Endothelial cell of umbilical vein (primary cell): ENCODE results near the gene ACP2. TPM values are rescaled to one million over a fixed set of nuclear protein-coding genes. Genes with fewer than 3 reads are reported as not detected.

Experiments
- BruUV-seq: library from RNA; stranded (reverse); fragments of 400-500 nt; replicated peaks from 2 replicates; lab custom pipeline; 2021; lab: Mats Ljungman, UMichigan
- CTCF ChIA-PET: fragments of 300-600, 350-600 bp; sonication (Branson Sonifier 250); formaldehyde crosslinking; loops from one replicate; lab custom pipeline; 2021; ENCODE audit warnings: antibody characterized with exemption, inconsistent platforms; lab: Charles Lee
- POLR2A ChIA-PET: fragments of 300-600, 350-600 bp; sonication (Branson Sonifier 250); formaldehyde crosslinking; loops from one replicate; lab custom pipeline; 2021; ENCODE audit warnings: antibody characterized with exemption, inconsistent platforms; lab: Charles Lee
- DNase-seq: peaks from one replicate; pipeline ENCODE4 v3.0.0-alpha.2; 2011; ENCODE audit warnings: low read depth, low spot score
- FAIRE-seq: peaks from 2 replicates; lab custom pipeline; 2011; peaks lifted over from hg19 to GRCh38; lab: Jason Lieb, UNC
- H2AFZ ChIP-seq: 2 replicates; pipeline ENCODE4 v1.6.0; 2012; ENCODE audit warnings: low read depth, low read length, control low read depth, inconsistent platforms
- H3K27ac ChIP-seq: 2 replicates; pipeline ENCODE4 v1.5.1; 2011; ENCODE audit warnings: low read depth, mild to moderate bottlenecking, control low read depth, low read length, moderate library complexity; ENCODE audit not compliant: insufficient read depth
- H3K27me3 ChIP-seq, 2 experiments: 2 replicates each; pipeline versions ENCODE4 v1.6.0 to v1.6.1; 2011; ENCODE audit warnings: low read length in 2 of 2, mixed read lengths in 1 of 2; ENCODE audit not compliant: control insufficient read depth in 2 of 2, insufficient read depth in 2 of 2
- H3K36me3 ChIP-seq, 2 experiments: 2 replicates in 1 of 2; 3 replicates in 1 of 2; pipeline ENCODE4 v1.5.1; 2011; ENCODE audit warnings: low read length in 2 of 2, mild to moderate bottlenecking in 1 of 2, moderate library complexity in 1 of 2; ENCODE audit not compliant: control insufficient read depth in 2 of 2, insufficient read depth in 2 of 2; ENCODE audit errors: extremely low read depth in 1 of 2
- H3K4me1 ChIP-seq: 3 replicates; pipeline ENCODE4 v1.5.1; 2011; ENCODE audit warnings: mild to moderate bottlenecking, low read length; ENCODE audit not compliant: control insufficient read depth, insufficient read depth; ENCODE audit errors: extremely low read depth
- H3K4me2 ChIP-seq: 2 replicates; pipeline ENCODE4 v1.6.1; 2011; ENCODE audit warnings: low read length, control low read depth, mixed read lengths; ENCODE audit not compliant: insufficient read depth
- H3K4me3 ChIP-seq, 3 experiments: fragments of 200-600 bp in 1 of 3; sonication (generic), shearing (Covaris generic) in 1 of 3; replicated peaks in 1 of 3; 2 replicates each; pipeline ENCODE4 v1.5.1; 2011 to 2016; ENCODE audit warnings: control low read depth in 3 of 3, low read length in 3 of 3, mild to moderate bottlenecking in 2 of 3, inconsistent platforms in 1 of 3, low read depth in 1 of 3, moderate library complexity in 1 of 3; ENCODE audit not compliant: insufficient read depth in 1 of 3
- H3K79me2 ChIP-seq: 2 replicates; pipeline ENCODE4 v1.6.0; 2012; ENCODE audit warnings: low read length, inconsistent platforms; ENCODE audit not compliant: control insufficient read depth, insufficient read depth
- H3K9ac ChIP-seq: replicated peaks from 2 replicates; pipeline ENCODE3; 2011; ENCODE audit warnings: low read length, control low read depth; ENCODE audit not compliant: insufficient read depth; ENCODE audit errors: extremely low read depth
- H3K9me1 ChIP-seq: replicated peaks from 3 replicates; pipeline ENCODE4 v1.6.0; 2011; ENCODE audit warnings: mild to moderate bottlenecking, low read length; ENCODE audit not compliant: control insufficient read depth, insufficient read depth; ENCODE audit errors: extremely low read depth
- H3K9me3 ChIP-seq: replicated peaks from 2 replicates; pipeline ENCODE4 v1.5.1; 2012; ENCODE audit warnings: low read length, inconsistent platforms; ENCODE audit not compliant: control insufficient read depth, insufficient read depth
- H4K20me1 ChIP-seq: replicated peaks from 2 replicates; pipeline ENCODE3; 2011; ENCODE audit warnings: mild to moderate bottlenecking, low read length; ENCODE audit not compliant: control insufficient read depth, insufficient read depth; ENCODE audit errors: extremely low read depth
- CTCF ChIP-seq, 2 donors: IDR thresholded peaks; 1 replicate in 1 of 2; 2 replicates in 1 of 2; pipeline ENCODE4 v1.5.1; 2011; ENCODE audit warnings: low read length in 2 of 2, mild to moderate bottlenecking in 2 of 2, moderate library complexity in 2 of 2, control low read depth in 1 of 2, inconsistent platforms in 1 of 2, low read depth in 1 of 2; ENCODE audit not compliant: insufficient read depth in 1 of 2; ENCODE audit errors: extremely low read depth in 1 of 2
- FOS ChIP-seq: IDR thresholded peaks from 2 replicates; pipeline ENCODE4 v1.6.1; 2011; ENCODE audit warnings: mild to moderate bottlenecking, low read length, moderate library complexity, borderline replicate concordance; ENCODE audit not compliant: insufficient read depth
- GATA2 ChIP-seq: IDR thresholded peaks from 2 replicates; pipeline ENCODE4 v1.7.0; 2011; ENCODE audit warnings: low read depth, mild to moderate bottlenecking, moderate library complexity, mixed read lengths, low read length; ENCODE audit not compliant: insufficient read length, insufficient read depth
- JUN ChIP-seq: IDR thresholded peaks from 2 replicates; pipeline ENCODE4 v1.6.1; 2011; ENCODE audit warnings: borderline replicate concordance, low read depth; ENCODE audit not compliant: insufficient read length, insufficient read depth
- MYC ChIP-seq: IDR thresholded peaks from one replicate; pipeline ENCODE4 v1.6.1; 2011; ENCODE audit warnings: mild to moderate bottlenecking, low read depth, low read length
- POLR2A ChIP-seq: IDR thresholded peaks from 2 replicates; pipeline ENCODE4 v1.6.1; 2012; ENCODE audit warnings: low read depth, mild to moderate bottlenecking, control low read depth, low read length
- dilution Hi-C: fragments of 300-500 bp; cut with MboI; formaldehyde crosslinking; loops from one replicate; pipeline ENCODE4 v1.15.0; 2019; ENCODE audit warnings: low sequenced_read_pairs; ENCODE audit not compliant: extremely low pct_ligation_motif_present
- intact Hi-C: fragments of 100-400 bp; cut with micrococcal nuclease; formaldehyde crosslinking; loops from one replicate; pipeline ENCODE4 v1.10.0; 2022
- polyA plus RNA-seq, 4 experiments: library from polyadenylated mRNA; depleted of rRNA in 3 of 4; stranded (reverse) in 3 of 4; unstranded in 1 of 4; fragments of >200 nt; gene quantifications; 2 replicates each; pipeline versions ENCODE4 v1.2.1 to v1.2.3, GENCODE V29; 2011 to 2012; ENCODE audit warnings: missing spikeins in 1 of 4
- total RNA-seq: library from RNA; stranded (reverse); gene quantifications from 2 replicates; pipeline ENCODE4 v1.2.3, GENCODE V29; 2021

The ACP2 gene
- total and polyA plus RNA-seq, 2 donors (not counting 3 experiments of a cell fraction or from before 2014, with no cell fraction given) = 35.6 to 49.2 TPM

GRCh38 chr11:47257517-47258316 is 9.1 kb upstream of the ACP2 start, which contains the start of gene NR1H3:
NR1H3 (plus strand) TSS chr11:47257996; CDS start chr11:47259217, 1,221 bp downstream.
- no peaks in the 10 kb centered on the region for H4K20me1 ChIP-seq
- POLR2A ChIA-PET = interaction anchor here (0.8 kb wide), 1 partner anchor 9 kb away, joined by 4 read pairs; the partner anchor contains the start of gene ACP2
- H3K9ac ChIP-seq = no peak within 1 kb of the TSS
- peak within 1 kb of the TSS; percentile 81 for H2AFZ ChIP-seq
- no peaks in the 10 kb centered on the region for H3K9me1 ChIP-seq
- peak; percentile 70 for FAIRE-seq
- no peaks in the 10 kb centered on the region for H3K79me2 ChIP-seq
- CTCF ChIA-PET = interaction anchor here (0.6 to 4.8 kb wide), 18 partner anchors 9 to 158 kb away, joined by 3 to 67 read pairs (median 5); partner anchors contain the start of genes ACP2, ARFGAP2, DDB2 and MADD
- H3K27ac ChIP-seq = no peak within 1 kb of the TSS
- DNase-seq = peak; percentile 49
- no peak for TF ChIP-seq MYC
- peak; percentile 32 to 53 for TF ChIP-seq CTCF (IDR thresholded peaks at IDR 0.05; ENCODE audit: extremely low read depth in 1 of 2, insufficient read depth in 1 of 2, low read depth in 1 of 2, low read length in 2 of 2)
- no peak for TF ChIP-seq FOS
- no peak for TF ChIP-seq POLR2A
- no peak for TF ChIP-seq JUN
- TF ChIP-seq GATA2 = no peak
- no peaks in the 10 kb centered on the region for H3K27me3 ChIP-seq
- no peaks in the 10 kb centered on the region for H3K9me3 ChIP-seq
- intact Hi-C loops (loop anchor here (2.0 kb wide), 1 partner anchor 97 kb away; no protein-coding TSS in a partner anchor), dilution Hi-C loops (no loop called here)
- no TSS peak for BruUV-seq
- H3K36me3 ChIP-seq = no peaks in the 10 kb centered on the region
- H3K4me3 ChIP-seq = peak within 1 kb of the TSS in 1 of 3 experiments; percentile 7
- peaks cover 27% of the 10 kb centered on the region for H3K4me1 ChIP-seq
- H3K4me2 ChIP-seq = no peak within 1 kb of the TSS
